ENCODE data around the gene CLDN16.

CLDN16 gene

GRCh38 chr3:190366133-190366532 is 21.8 kb upstream of the CLDN16 start:
- DNase-seq, result no peak
- no peak overlapping the region for H3K27ac ChIP-seq (ENCODE audit: insufficient read depth in 1 of 2, low read depth in 1 of 2, low read length in 2 of 2, poor library complexity in 1 of 2, severe bottlenecking in 2 of 2)
- POLR2A ChIA-PET, result no interaction called here
- no peaks in the 10 kb centered on the region for H3K27me3 ChIP-seq (replicated peaks in 2 of 5; ENCODE audit: control insufficient read depth in 4 of 5, insufficient read depth in 5 of 5, low read length in 4 of 5)
- H3K4me1 ChIP-seq (ENCODE audit: control extremely low read depth in 1 of 4, control insufficient read depth in 4 of 4, insufficient read depth in 4 of 4, low read length in 3 of 4), result no peaks in the 10 kb centered on the region
- H3K36me3 ChIP-seq (ENCODE audit: control insufficient read depth in 4 of 4, insufficient read depth in 4 of 4, low read length in 3 of 4), result no peaks in the 10 kb centered on the region
- WGBS (ENCODE audit: insufficient coverage), result 100% methylated on average over 1 of the region's 2 CpGs
- no peaks in the 10 kb centered on the region for H3K9me3 ChIP-seq (ENCODE audit: control extremely low read depth in 1 of 5, control insufficient read depth in 4 of 5, insufficient read depth in 2 of 5, low read depth in 1 of 5, low read length in 4 of 5)
- no peak overlapping the region for H3K4me3 ChIP-seq (ENCODE audit: control insufficient read depth in 1 of 7, extremely low read depth in 1 of 7, insufficient read depth in 4 of 7, low read depth in 2 of 7, low read length in 6 of 7)
- CTCF ChIA-PET, result no interaction called here

- DNase-seq, result no peak
- Histone ChIP-seq H3K4me3 (ENCODE audit: control insufficient read depth in 1 of 7, extremely low read depth in 1 of 7, insufficient read depth in 4 of 7, low read depth in 2 of 7, low read length in 6 of 7) (no peak overlapping the region), H3K36me3 (ENCODE audit: control insufficient read depth in 4 of 4, insufficient read depth in 4 of 4, low read length in 3 of 4) (no peaks in the 10 kb centered on the region), H3K27me3 (replicated peaks in 2 of 5; ENCODE audit: control insufficient read depth in 4 of 5, insufficient read depth in 5 of 5, low read length in 4 of 5) (no peaks in the 10 kb centered on the region), H3K27ac (ENCODE audit: insufficient read depth in 1 of 2, low read depth in 1 of 2, low read length in 2 of 2, poor library complexity in 1 of 2, severe bottlenecking in 2 of 2) (no peak overlapping the region), H3K9me3 (ENCODE audit: control extremely low read depth in 1 of 5, control insufficient read depth in 4 of 5, insufficient read depth in 2 of 5, low read depth in 1 of 5, low read length in 4 of 5) (no peaks in the 10 kb centered on the region), H3K4me1 (ENCODE audit: control extremely low read depth in 1 of 4, control insufficient read depth in 4 of 4, insufficient read depth in 4 of 4, low read length in 3 of 4) (no peaks in the 10 kb centered on the region)
- ChIA-PET CTCF (no interaction called here), POLR2A (no interaction called here)
Observed at GRCh38 chr3:190368881-190369280, 19.1 kb upstream of the CLDN16 start.

GRCh38 chr3:190369668-190370295 is 18.2 kb upstream of the CLDN16 start:
- H3K9me3 ChIP-seq (ENCODE audit: control extremely low read depth in 1 of 5, control insufficient read depth in 4 of 5, insufficient read depth in 2 of 5, low read depth in 1 of 5, low read length in 4 of 5), result no peaks in the 10 kb centered on the region
- POLR2A ChIA-PET, result no interaction called here
- no peak overlapping the region for H3K27ac ChIP-seq (ENCODE audit: insufficient read depth in 1 of 2, low read depth in 1 of 2, low read length in 2 of 2, poor library complexity in 1 of 2, severe bottlenecking in 2 of 2)
- CTCF ChIA-PET, result no interaction called here
- H3K4me3 ChIP-seq (ENCODE audit: control insufficient read depth in 1 of 7, extremely low read depth in 1 of 7, insufficient read depth in 4 of 7, low read depth in 2 of 7, low read length in 6 of 7), result no peak overlapping the region
- DNase-seq, result no peak
- H3K4me1 ChIP-seq (ENCODE audit: control extremely low read depth in 1 of 4, control insufficient read depth in 4 of 4, insufficient read depth in 4 of 4, low read length in 3 of 4), result no peaks in the 10 kb centered on the region
- no peaks in the 10 kb centered on the region for H3K27me3 ChIP-seq (replicated peaks in 2 of 5; ENCODE audit: control insufficient read depth in 4 of 5, insufficient read depth in 5 of 5, low read length in 4 of 5)
- no peaks in the 10 kb centered on the region for H3K36me3 ChIP-seq (ENCODE audit: control insufficient read depth in 4 of 4, insufficient read depth in 4 of 4, low read length in 3 of 4)
- WGBS (ENCODE audit: insufficient coverage), result 100% methylated on average over 5 of the region's 5 CpGs

- CTCF ChIA-PET, result no interaction called here
- DNase-seq, result no peak
- Histone ChIP-seq H3K9me3 (ENCODE audit: control extremely low read depth in 1 of 5, control insufficient read depth in 4 of 5, insufficient read depth in 2 of 5, low read depth in 1 of 5, low read length in 4 of 5) (no peaks in the 10 kb centered on the region), H3K4me3 (ENCODE audit: control insufficient read depth in 1 of 7, extremely low read depth in 1 of 7, insufficient read depth in 4 of 7, low read depth in 2 of 7, low read length in 6 of 7) (no peak overlapping the region), H3K27ac (ENCODE audit: insufficient read depth in 1 of 2, low read depth in 1 of 2, low read length in 2 of 2, poor library complexity in 1 of 2, severe bottlenecking in 2 of 2) (no peak overlapping the region), H3K27me3 (replicated peaks in 2 of 5; ENCODE audit: control insufficient read depth in 4 of 5, insufficient read depth in 5 of 5, low read length in 4 of 5) (no peaks in the 10 kb centered on the region), H3K4me1 (ENCODE audit: control extremely low read depth in 1 of 4, control insufficient read depth in 4 of 4, insufficient read depth in 4 of 4, low read length in 3 of 4) (no peaks in the 10 kb centered on the region), H3K36me3 (ENCODE audit: control insufficient read depth in 4 of 4, insufficient read depth in 4 of 4, low read length in 3 of 4) (no peaks in the 10 kb centered on the region)
- 100% methylated on average over 1 of the region's 2 CpGs for WGBS (ENCODE audit: insufficient coverage)
- POLR2A ChIA-PET, result no interaction called here
Observed at GRCh38 chr3:190370369-190370768, 17.6 kb upstream of the CLDN16 start.

GRCh38 chr3:190371152-190371551 is 16.8 kb upstream of the CLDN16 start:
- Histone ChIP-seq H3K4me3 (ENCODE audit: control insufficient read depth in 1 of 7, extremely low read depth in 1 of 7, insufficient read depth in 4 of 7, low read depth in 2 of 7, low read length in 6 of 7) (no peak overlapping the region), H3K36me3 (ENCODE audit: control insufficient read depth in 4 of 4, insufficient read depth in 4 of 4, low read length in 3 of 4) (no peaks in the 10 kb centered on the region), H3K4me1 (ENCODE audit: control extremely low read depth in 1 of 4, control insufficient read depth in 4 of 4, insufficient read depth in 4 of 4, low read length in 3 of 4) (no peaks in the 10 kb centered on the region), H3K27me3 (replicated peaks in 2 of 5; ENCODE audit: control insufficient read depth in 4 of 5, insufficient read depth in 5 of 5, low read length in 4 of 5) (no peaks in the 10 kb centered on the region), H3K27ac (ENCODE audit: insufficient read depth in 1 of 2, low read depth in 1 of 2, low read length in 2 of 2, poor library complexity in 1 of 2, severe bottlenecking in 2 of 2) (no peak overlapping the region), H3K9me3 (ENCODE audit: control extremely low read depth in 1 of 5, control insufficient read depth in 4 of 5, insufficient read depth in 2 of 5, low read depth in 1 of 5, low read length in 4 of 5) (no peaks in the 10 kb centered on the region)
- WGBS (ENCODE audit: insufficient coverage), result 50% methylated on average over 2 of the region's 2 CpGs
- no peak for DNase-seq
- ChIA-PET POLR2A (no interaction called here), CTCF (no interaction called here)

- Histone ChIP-seq H3K4me3 (ENCODE audit: control insufficient read depth in 1 of 7, extremely low read depth in 1 of 7, insufficient read depth in 4 of 7, low read depth in 2 of 7, low read length in 6 of 7) (no peak overlapping the region), H3K4me1 (ENCODE audit: control extremely low read depth in 1 of 4, control insufficient read depth in 4 of 4, insufficient read depth in 4 of 4, low read length in 3 of 4) (no peaks in the 10 kb centered on the region), H3K27ac (ENCODE audit: insufficient read depth in 1 of 2, low read depth in 1 of 2, low read length in 2 of 2, poor library complexity in 1 of 2, severe bottlenecking in 2 of 2) (no peak overlapping the region), H3K36me3 (ENCODE audit: control insufficient read depth in 4 of 4, insufficient read depth in 4 of 4, low read length in 3 of 4) (no peaks in the 10 kb centered on the region), H3K9me3 (ENCODE audit: control extremely low read depth in 1 of 5, control insufficient read depth in 4 of 5, insufficient read depth in 2 of 5, low read depth in 1 of 5, low read length in 4 of 5) (no peaks in the 10 kb centered on the region), H3K27me3 (replicated peaks in 2 of 5; ENCODE audit: control insufficient read depth in 4 of 5, insufficient read depth in 5 of 5, low read length in 4 of 5) (peaks cover 0 to 3% (median 0%) of the 10 kb centered on the region in 5 experiments)
- ChIA-PET POLR2A (no interaction called here), CTCF (no interaction called here)
- peak in 2 of 3 donors; percentile 6 to 24 for DNase-seq
Observed at GRCh38 chr3:190375246-190375645, 12.7 kb upstream of the CLDN16 start.

GRCh38 chr3:190375671-190376070 is 12.3 kb upstream of the CLDN16 start:
- WGBS (ENCODE audit: insufficient coverage), result 92% methylated on average over 3 of the region's 3 CpGs
- no peaks in the 10 kb centered on the region for H3K36me3 ChIP-seq (ENCODE audit: control insufficient read depth in 4 of 4, insufficient read depth in 4 of 4, low read length in 3 of 4)
- DNase-seq, result no peak
- H3K4me1 ChIP-seq (ENCODE audit: control extremely low read depth in 1 of 4, control insufficient read depth in 4 of 4, insufficient read depth in 4 of 4, low read length in 3 of 4), result no peaks in the 10 kb centered on the region
- no peak overlapping the region for H3K27ac ChIP-seq (ENCODE audit: insufficient read depth in 1 of 2, low read depth in 1 of 2, low read length in 2 of 2, poor library complexity in 1 of 2, severe bottlenecking in 2 of 2)
- H3K4me3 ChIP-seq (ENCODE audit: control insufficient read depth in 1 of 7, extremely low read depth in 1 of 7, insufficient read depth in 4 of 7, low read depth in 2 of 7, low read length in 6 of 7), result no peak overlapping the region
- ChIA-PET POLR2A (no interaction called here), CTCF (no interaction called here)
- H3K9me3 ChIP-seq (ENCODE audit: control extremely low read depth in 1 of 5, control insufficient read depth in 4 of 5, insufficient read depth in 2 of 5, low read depth in 1 of 5, low read length in 4 of 5), result no peaks in the 10 kb centered on the region
- H3K27me3 ChIP-seq (replicated peaks in 2 of 5; ENCODE audit: control insufficient read depth in 4 of 5, insufficient read depth in 5 of 5, low read length in 4 of 5), result peaks cover 0 to 3% (median 0%) of the 10 kb centered on the region in 5 experiments
